Fibroblast of the aortic adventitia (primary cell): ENCODE measurements around the gene PVALEF. TPM values are rescaled to one million over a fixed set of nuclear protein-coding genes. Genes with fewer than 3 reads are reported as not detected.
A peak's percentile ranks its signal among the peaks of the same experiment; 100 is the strongest.

Experiments used
- DNase-seq: peaks from one replicate; pipeline ENCODE4 v3.0.0-alpha.2; 2010; ENCODE audit warnings: low read depth
- H3K4me3 ChIP-seq: 2 replicates; pipeline ENCODE4 v1.5.1; 2011; ENCODE audit warnings: low read depth, mild to moderate bottlenecking, control low read depth, low read length, moderate library complexity
- CTCF ChIP-seq: IDR thresholded peaks from 2 replicates; pipeline ENCODE4 v1.5.1; 2011; ENCODE audit warnings: mild to moderate bottlenecking, low read length, control low read depth, inconsistent platforms; ENCODE audit not compliant: insufficient read depth
- total RNA-seq: library from RNA; depleted of rRNA; stranded (reverse); fragments of >200 nt; gene quantifications from 2 replicates; pipeline ENCODE4 v1.2.3, GENCODE V29; 2012; ENCODE audit warnings: low replicate concordance

PVALEF gene
- total RNA-seq, 1 donor = not detected

GRCh38 chr17:81167638-81168037 lies 2.3 kb downstream of the PVALEF start:
- H3K4me3 ChIP-seq = no peak overlapping the region
- no peak for DNase-seq
- no peak for TF ChIP-seq CTCF

DNA sequence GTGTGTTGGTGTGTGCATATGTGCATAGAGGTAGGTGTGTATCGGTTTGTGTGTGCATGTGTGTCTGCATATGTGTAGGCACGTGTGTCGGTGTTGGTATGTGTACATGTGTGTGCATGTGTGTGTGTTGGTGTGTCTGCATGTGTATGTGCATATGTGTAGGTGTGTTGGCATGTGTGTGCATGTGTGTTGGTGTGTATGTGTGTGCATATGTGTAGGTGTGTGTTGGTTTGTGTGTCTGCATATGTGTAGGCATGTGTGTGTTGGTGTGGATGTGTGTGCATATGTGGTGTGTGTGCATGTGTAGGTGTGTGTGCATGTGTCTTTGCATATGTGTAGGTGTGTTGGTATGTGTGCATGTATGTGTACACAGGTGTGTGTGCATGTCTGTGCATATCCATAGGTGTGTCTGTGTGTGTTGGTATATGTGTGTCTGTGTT lies 4.6 kb downstream of the PVALEF start:
- no peak overlapping the region for H3K4me3 ChIP-seq
- no peak for DNase-seq
- no peak for TF ChIP-seq CTCF

DNA sequence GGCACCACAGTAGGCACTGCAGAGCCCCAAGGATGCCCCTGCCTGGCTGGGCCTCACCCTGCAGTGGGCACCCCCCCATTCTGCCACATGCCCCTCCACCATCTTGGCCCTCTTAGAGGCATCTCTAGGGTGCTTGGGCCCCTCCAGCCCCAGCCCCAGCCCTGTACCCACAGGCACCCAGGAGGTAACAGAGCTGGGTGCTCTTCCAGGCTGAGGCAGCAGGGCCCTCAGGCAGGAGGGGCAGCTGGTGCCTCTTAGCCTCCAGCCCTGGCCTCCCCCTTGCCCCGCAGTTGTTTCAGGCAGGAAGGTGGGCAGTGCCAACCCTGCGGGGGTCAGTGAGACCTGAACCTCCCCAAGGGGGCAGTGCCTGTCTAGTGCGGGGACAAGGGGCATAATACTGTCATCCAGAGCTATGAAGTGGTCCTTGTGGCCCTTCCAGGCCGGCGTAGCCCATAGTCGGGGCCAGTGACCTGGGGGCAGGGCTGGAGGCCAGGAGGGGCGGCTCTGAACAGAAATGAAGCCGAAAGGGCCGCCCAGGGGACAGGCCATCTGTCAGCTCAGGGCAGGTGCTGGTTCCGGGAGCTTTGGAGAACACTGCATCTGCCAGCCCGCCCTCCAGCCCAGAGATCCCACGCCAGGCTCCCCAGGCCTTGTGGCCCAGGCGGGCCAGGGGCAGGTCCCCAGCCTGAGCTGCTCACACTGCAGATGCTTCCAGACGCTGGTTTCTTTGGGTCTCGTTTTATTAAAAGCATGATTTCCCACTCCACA lies 5.6 kb downstream of the PVALEF start:
- DNase-seq = no peak
- no peak overlapping the region for H3K4me3 ChIP-seq
- TF ChIP-seq CTCF = no peak

DNA sequence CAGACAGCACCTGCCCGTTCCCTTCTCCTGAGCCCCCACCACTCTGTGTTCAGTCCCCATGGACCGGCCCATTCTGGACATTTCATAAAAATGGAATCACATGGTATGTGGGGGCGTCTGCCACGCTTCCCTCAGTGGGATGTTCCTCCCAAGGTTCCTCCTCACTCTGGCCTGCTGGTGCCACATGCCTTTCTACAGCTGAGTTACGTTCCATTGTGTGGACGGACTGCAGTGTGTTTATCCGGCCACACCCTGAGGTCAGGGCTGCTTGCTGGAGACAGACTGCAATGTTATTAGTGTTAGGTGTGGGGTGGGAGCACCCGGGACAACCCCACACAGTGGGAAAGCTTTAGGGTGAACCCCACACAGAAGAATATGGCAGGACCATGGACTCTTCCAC lies 6.6 kb downstream of the PVALEF start:
- peak; percentile 61 for DNase-seq
- no peak for TF ChIP-seq CTCF
- no peak overlapping the region for H3K4me3 ChIP-seq

- no peak for TF ChIP-seq CTCF
- peak; percentile 49 for DNase-seq
- H3K4me3 ChIP-seq = no peak overlapping the region
These were observed 7.9 kb downstream of the PVALEF start for GRCh38 chr17:81173052-81173761.

DNA sequence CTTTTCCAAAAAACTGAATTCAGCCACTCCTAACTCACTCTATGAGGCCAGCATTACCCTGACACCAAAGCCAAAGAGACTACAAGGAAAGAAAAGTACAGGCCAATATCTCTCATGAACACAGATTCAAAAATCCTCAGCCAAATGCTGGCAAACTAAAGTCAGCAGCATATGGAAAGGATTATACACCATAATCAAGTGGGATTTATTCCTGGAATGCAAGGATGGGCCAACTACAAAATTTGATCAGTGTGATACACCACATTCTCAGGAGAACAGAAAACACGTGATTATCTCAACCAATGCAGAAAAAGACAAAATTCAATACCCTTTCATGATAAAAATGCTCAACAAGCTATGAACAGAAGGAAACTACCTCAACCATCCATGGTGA lies 8.5 kb downstream of the PVALEF start:
- H3K4me3 ChIP-seq = no peak overlapping the region
- DNase-seq = peak; percentile 84
- TF ChIP-seq CTCF = no peak

DNA sequence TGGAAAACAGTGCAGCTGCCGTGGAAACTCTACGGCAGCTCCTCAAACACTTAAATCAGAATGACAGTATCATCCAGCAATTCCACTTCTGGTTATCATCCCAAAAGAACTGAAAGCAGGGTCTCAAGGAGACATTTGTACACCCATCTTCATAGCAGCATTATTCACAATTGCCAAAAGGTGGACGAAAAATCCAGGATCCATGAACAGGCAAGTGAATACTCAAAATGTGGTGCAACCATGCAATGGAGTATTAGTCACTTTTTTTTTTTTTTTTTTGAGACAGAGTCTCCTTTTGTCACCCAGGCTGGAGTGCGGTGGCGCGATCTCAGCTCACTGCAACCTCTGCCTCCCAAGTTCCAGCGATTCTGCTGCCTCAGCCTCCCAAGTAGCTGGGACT lies 11.4 kb downstream of the PVALEF start:
- H3K4me3 ChIP-seq = no peak overlapping the region
- no peak for DNase-seq
- no peak for TF ChIP-seq CTCF
